HG03575 (cell line): Measurements from ENCODE around the gene IL26.

Source experiments
- ATAC-seq: cut with Tn5 transposase; IDR thresholded peaks from one replicate; pipeline ENCODE4 v1.9.1; 2021; ENCODE audit not compliant: unreplicated experiment, insufficient number of reproducible peaks, low FRiP score; ENCODE audit errors: extremely low read depth

Gene IL26, protein sequence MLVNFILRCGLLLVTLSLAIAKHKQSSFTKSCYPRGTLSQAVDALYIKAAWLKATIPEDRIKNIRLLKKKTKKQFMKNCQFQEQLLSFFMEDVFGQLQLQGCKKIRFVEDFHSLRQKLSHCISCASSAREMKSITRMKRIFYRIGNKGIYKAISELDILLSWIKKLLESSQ

DNA sequence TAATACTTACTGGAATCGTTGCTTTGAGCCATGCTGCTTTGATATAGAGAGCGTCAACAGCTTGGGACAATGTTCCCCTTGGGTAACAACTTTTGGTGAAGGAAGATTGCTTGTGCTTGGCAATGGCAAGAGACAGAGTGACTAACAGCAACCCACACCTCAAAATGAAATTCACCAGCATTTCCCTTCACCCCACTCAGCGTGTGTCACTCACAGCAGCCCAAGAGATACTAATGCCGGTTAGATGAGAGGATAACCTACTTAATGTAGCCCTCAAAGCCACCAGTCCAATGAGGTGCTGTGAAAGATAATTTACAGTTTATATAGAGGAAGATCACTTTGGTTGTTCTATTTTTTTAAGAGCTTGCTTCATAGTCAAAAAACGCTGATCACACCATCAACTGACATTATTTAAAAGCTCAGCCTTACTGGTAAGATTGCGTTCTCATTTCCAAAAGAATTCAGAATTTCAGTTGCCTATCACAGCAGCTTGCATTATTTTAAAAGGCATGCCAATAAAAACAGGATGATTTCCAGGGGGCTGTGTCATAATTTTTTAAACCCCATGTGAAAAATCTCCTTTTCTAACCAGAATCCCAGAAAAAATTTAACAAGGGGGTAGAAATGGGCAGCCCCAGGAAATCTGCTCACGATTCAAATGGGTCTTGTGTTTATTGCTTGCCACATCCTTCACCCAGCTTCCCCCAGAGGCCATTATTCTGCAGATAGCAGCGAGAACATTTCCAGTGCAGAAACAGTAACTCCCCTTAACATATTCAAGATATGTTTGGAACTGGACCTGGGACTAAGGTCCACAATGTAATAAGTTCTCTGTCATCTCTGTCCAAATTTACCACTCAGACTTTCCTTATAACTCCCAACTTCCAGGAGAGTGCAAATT lies at the start of gene IL26:
IL26 (minus strand) TSS at position 235 of the 901 bp plus-strand sequence; CDS start at position 181, 54 bp downstream.
- ATAC-seq: no peak

DNA sequence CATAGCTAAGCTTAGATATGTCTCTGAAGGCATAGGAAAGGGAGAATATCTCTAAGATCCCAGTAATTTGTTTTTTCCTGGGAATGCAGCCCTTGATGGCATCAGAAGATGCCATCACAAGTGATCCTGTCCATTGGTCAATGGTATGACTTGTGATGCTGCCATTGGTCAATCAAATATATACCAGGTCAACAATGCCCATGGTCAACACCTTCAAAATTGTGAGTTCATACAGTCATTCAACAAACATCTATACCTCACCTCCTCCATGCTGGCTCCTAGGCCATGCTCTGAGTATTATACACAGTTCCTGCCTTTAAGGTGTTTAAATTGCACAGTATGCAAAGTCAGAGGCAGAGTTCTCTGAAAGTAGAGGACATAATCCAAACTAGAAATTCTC lies 47.1 kb upstream of the IL26 start:
- no peak for ATAC-seq

DNA sequence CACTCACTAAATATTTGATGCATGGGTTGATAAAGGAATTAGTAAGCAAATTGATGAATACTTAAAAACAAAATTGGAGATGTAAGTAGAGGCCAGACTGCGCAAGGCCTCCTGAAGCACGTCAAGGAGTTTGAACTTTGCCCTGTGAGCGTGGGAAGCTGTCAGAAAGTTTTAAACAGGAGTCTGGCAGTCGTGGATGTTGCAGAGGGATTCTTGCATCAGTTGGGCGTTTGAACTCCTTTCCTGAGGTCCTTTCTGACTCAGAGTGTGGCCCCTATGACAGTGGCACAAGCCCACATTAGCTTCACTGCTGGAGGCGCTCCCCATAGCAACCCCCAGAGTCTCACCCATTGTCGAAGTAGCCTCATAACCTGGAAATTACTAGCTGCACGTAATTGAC lies 45.7 kb upstream of the IL26 start:
- ATAC-seq: no peak

GRCh38 chr12:68270358-68270757 lies 44.7 kb upstream of the IL26 start:
- ATAC-seq: no peak

DNA sequence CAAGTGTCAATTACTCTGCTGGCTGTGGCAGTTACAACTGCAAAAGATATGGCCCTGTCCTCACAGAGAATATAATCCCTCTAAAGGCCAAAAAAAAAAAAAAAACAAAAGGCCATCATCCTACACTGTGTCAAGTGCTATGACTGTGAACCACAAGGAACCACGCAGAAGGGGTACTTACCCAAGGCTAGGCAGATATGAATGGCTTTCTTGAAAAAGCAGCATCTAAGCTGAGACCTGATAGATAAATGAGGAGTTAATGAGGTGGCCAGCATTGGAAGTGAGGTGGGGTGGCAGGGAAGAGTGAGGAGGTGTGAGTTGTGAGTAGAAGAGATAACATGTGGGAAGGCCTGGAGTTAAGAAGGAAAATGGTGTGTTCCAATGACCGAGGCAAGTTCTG lies 44.2 kb upstream of the IL26 start:
- ATAC-seq: no peak

DNA sequence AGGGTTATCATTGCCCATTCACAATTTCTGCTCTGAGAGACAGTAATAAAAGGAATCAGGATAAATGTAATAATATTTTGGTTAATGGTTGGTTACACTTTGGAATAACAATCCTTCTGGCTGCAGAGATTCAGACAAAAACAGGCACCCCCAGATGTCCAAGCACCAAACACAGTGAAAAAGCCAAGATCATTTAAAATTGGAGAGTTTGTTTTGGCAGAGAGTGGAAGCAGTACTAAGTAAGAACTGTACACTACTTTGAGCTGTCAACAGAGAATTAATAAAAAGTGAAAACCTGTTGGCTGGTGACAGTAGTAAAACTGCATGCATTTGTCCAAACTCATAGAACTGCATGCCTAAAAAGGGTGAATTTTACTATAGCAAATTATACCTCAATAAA lies 43.4 kb upstream of the IL26 start:
- no peak for ATAC-seq

DNA sequence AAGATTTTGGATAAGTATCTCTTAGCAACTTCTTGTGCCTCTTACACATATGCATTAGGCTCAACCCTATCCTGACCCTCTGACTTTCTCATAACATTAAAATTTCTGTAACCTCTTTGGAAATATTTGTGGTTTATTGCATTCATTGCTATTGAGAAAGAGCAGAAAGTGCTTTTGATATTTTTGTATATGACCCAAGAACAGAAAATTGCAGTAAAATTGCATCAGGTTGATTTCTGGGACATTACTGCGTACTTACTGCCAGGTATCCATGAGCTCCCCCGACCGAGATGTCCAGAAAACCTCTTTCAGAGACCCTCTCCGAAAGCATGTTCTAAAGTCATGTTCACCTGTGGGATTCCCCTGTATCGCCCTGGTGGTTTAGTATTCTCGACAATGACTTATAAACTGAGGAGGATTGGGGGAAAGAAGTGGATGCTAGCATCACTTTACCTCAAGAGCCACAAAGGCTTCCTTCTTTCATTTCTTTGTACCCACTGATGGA lies 42.3 kb upstream of the IL26 start:
- no peak for ATAC-seq

DNA sequence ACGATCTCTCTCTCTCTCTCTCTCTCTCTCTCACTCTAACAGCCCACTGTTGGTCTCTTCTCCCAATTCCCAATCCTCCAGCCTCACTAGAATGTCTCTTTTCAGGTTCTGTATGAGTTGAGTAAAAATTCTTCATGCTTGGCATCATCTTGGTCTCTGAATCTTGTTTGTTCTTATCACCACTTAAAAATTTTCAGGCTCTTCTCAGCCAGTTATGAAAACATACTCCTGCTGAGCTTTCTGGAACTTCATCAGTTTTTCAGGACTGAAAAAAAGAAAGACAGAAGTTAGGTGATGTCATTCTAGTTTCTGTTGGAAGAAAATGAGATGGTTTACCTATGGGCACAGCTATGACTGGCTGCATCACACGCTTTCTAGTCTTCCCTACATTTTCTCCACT lies 39.2 kb upstream of the IL26 start:
- no peak for ATAC-seq

- ATAC-seq: no peak
Measured at GRCh38 chr12:68264158-68264855, 38.7 kb upstream of the IL26 start.

DNA sequence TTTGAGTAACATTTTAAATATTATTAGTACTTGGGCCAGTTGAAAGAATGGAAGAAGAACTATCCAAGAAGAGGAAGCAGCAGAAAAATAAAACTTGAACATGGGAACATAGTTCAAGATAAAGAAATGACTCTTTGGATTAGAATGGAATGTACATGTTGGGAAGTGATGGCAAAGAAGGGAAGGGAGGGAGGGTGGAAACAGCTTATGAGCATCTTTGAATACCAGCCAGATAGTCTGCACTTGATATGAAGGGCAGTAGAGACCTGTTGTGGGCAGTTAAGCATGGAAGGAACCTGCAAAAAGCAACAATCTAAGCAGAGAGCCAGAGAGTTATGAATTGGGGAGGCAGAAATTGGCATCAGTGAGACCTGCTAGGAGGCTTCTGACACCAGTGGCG lies 37.8 kb upstream of the IL26 start:
- ATAC-seq: no peak

DNA sequence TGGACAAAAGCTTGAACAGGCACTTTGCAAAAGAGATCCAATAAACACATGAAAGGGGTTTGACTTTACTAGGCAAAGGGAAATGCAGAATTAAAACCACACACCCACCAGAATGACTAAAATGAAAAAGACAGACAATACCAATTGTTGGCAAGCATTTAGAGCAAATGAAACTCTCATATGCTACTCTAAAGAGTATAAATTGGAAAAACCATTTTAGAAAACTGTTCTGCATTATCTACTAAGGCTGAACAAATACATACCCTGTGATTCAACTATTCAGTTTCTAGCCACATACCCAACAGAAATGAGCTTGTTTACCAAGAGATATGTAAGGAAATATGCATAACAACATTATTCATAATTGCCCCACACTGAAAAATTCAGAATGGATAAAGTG lies 36.3 kb upstream of the IL26 start:
- no peak for ATAC-seq

DNA sequence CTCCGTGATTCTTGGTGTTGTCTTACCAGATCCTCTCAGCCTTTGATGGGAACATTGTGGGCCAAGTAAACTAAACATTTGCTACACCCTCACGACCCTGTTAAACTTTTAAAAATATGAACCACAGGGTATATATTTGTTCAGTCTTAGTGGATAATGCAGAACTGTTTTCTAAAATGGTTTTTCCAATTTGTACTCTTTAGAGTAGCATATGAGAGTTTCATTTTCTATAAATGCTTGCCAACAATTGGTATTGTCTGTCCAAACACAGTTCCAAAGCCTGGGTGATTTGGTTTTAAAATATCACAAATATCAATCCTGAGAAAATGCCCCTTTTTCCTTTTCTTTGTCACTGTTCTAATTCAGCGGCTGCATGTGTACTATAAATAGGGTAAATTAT lies 34.5 kb upstream of the IL26 start:
- ATAC-seq: no peak

DNA sequence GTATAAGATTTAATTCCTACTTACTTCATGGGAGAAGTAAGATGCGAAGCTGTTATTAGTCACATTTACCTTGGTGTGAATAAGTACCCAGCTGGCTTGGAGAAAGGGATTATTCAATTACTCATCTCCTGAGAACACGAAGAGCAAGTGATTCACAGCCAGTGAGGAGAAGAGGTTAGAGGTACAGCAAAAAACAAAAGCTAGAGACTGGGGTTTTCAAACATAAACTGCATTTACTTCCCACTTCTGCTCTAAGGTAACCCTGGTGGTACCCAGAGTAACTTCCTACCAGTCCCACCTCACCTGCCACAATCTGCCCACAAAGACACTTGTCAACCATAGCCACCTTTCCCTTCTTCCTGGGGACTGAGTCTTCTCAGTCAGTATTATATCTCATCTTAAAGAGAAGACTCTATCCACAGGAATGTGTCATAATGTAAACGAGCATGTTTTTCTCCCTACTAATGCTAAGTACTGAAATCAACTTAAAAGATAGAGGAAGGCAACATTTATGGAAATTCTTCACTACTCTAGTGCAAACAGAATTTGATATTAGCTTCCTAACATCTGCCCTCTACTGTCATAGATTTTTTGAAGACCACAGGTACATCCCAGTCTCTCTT lies 33.8 kb upstream of the IL26 start:
- ATAC-seq: no peak

GRCh38 chr12:68253504-68253903 lies 27.9 kb upstream of the IL26 start, which contains the start of gene IL22:
Gene IL22 (minus strand): TSS chr12:68253604. CDS start chr12:68253448, 156 bp downstream.
- ATAC-seq: no peak

DNA sequence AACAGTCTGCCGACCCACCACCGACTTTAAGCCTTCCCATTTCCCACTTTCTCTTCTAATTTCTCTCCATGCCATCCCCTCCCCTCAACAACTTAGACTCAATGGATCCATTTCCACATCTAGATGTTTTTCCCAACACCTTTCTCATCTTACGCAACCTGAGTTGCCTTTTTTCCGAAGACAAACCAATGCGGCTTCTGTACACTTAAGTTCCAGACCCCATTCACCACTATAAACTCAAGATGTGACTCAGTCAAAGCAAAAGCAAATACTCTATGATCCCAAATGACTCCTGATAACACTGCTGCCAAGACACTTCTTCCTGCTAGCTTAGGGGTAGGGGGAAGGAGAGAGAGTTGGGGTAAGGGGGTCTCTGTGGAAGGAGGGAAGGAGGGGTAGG lies 26.5 kb upstream of the IL26 start:
- ATAC-seq: no peak

- ATAC-seq: no peak
Measured at GRCh38 chr12:68250454-68250853, 24.8 kb upstream of the IL26 start.

DNA sequence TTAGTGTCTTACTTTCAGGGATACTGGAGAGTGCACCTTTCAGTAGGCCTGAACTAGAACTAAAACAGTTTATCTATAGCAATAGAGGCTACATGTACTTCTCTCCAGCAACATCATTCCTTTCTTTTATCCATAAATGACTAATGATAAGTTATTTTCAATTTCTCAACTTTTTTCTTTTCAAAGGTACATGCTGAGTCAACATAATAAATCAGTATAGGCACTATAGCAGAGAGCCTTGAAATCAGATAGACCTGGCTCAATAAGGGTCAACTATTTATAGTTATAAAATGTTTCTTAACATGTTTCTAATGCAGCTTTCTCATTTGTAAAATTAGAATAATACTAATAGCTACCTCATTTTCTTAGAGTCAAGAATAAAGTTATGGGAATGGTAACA lies 22.2 kb upstream of the IL26 start:
- no peak for ATAC-seq

DNA sequence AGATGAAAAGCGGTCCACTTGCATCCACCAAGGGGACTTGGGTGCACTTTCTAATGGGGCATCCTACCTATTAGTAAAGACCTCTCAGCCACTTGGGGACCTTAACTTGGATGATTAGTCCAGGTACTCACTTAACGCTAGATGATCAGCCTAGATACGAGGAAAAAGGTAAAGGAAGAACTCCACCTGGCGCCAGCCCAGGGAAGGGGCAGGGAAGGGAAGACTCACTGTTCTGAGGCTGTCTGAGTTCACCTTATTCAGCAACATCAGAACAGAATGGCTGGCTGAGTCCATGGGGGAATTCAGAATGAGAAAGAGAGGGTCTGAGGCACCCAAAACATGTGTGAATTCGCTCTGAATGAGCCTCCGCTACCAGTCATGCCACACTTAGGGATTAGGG lies 20.7 kb upstream of the IL26 start:
- ATAC-seq: no peak
